ENCODE results near the gene FRS2.
A peak's percentile ranks its signal among the peaks of the same experiment; 100 is the strongest.

FRS2 gene

GRCh38 chr12:69514111-69514510 lies 43.9 kb downstream of the FRS2 start:
- Histone ChIP-seq H3K27ac (ENCODE audit: low read depth, low read length) (no peak overlapping the region), H3K36me3 (ENCODE audit: control insufficient read depth, insufficient read depth, low read length) (no peaks in the 10 kb centered on the region), H3K27me3 (ENCODE audit: control insufficient read depth, insufficient read depth, low read length) (no peaks in the 10 kb centered on the region), H3K4me3 (ENCODE audit: low read depth, low read length) (no peak overlapping the region), H3K4me1 (ENCODE audit: control insufficient read depth, insufficient read depth, low read length) (peaks cover 33% of the 10 kb centered on the region), H3K9ac (ENCODE audit: low read length) (no peak overlapping the region), H3K9me3 (ENCODE audit: control insufficient read depth, insufficient read depth, low read depth, low read length) (no peaks in the 10 kb centered on the region)

GRCh38 chr12:69514845-69515244 lies 44.7 kb downstream of the FRS2 start:
- H3K9ac ChIP-seq (ENCODE audit: low read length): no peak overlapping the region
- H3K27me3 ChIP-seq (ENCODE audit: control insufficient read depth, insufficient read depth, low read length): no peaks in the 10 kb centered on the region
- no peaks in the 10 kb centered on the region for H3K36me3 ChIP-seq (ENCODE audit: control insufficient read depth, insufficient read depth, low read length)
- no peak overlapping the region for H3K4me3 ChIP-seq (ENCODE audit: low read depth, low read length)
- H3K27ac ChIP-seq (ENCODE audit: low read depth, low read length): no peak overlapping the region
- peaks cover 4% of the 10 kb centered on the region; the same call in 1 of the 2 replicates for H3K9me3 ChIP-seq (ENCODE audit: control insufficient read depth, insufficient read depth, low read depth, low read length)
- H3K4me1 ChIP-seq (ENCODE audit: control insufficient read depth, insufficient read depth, low read length): peaks cover 26% of the 10 kb centered on the region

- Histone ChIP-seq H3K4me1 (ENCODE audit: control insufficient read depth, insufficient read depth, low read length) (peaks cover 24% of the 10 kb centered on the region), H3K27me3 (ENCODE audit: control insufficient read depth, insufficient read depth, low read length) (no peaks in the 10 kb centered on the region), H3K27ac (ENCODE audit: low read depth, low read length) (no peak overlapping the region), H3K9me3 (ENCODE audit: control insufficient read depth, insufficient read depth, low read depth, low read length) (peaks cover 9% of the 10 kb centered on the region; the same call in 1 of the 2 replicates), H3K9ac (ENCODE audit: low read length) (no peak overlapping the region), H3K36me3 (ENCODE audit: control insufficient read depth, insufficient read depth, low read length) (no peaks in the 10 kb centered on the region), H3K4me3 (ENCODE audit: low read depth, low read length) (no peak overlapping the region)
Observed at GRCh38 chr12:69515394-69515930, 45.3 kb downstream of the FRS2 start.

GRCh38 chr12:69516950-69517349 lies 46.8 kb downstream of the FRS2 start:
- Histone ChIP-seq H3K9ac (ENCODE audit: low read length) (no peak overlapping the region), H3K9me3 (ENCODE audit: control insufficient read depth, insufficient read depth, low read depth, low read length) (peaks cover 12% of the 10 kb centered on the region; the same call in 1 of the 2 replicates), H3K4me3 (ENCODE audit: low read depth, low read length) (no peak overlapping the region), H3K27me3 (ENCODE audit: control insufficient read depth, insufficient read depth, low read length) (no peaks in the 10 kb centered on the region), H3K27ac (ENCODE audit: low read depth, low read length) (no peak overlapping the region), H3K4me1 (ENCODE audit: control insufficient read depth, insufficient read depth, low read length) (peaks cover 14% of the 10 kb centered on the region), H3K36me3 (ENCODE audit: control insufficient read depth, insufficient read depth, low read length) (no peaks in the 10 kb centered on the region)

GRCh38 chr12:69517406-69517805 lies 47.2 kb downstream of the FRS2 start:
- H3K9me3 ChIP-seq (ENCODE audit: control insufficient read depth, insufficient read depth, low read depth, low read length): peaks cover 12% of the 10 kb centered on the region; the same call in 1 of the 2 replicates
- no peak overlapping the region for H3K9ac ChIP-seq (ENCODE audit: low read length)
- H3K27ac ChIP-seq (ENCODE audit: low read depth, low read length): no peak overlapping the region
- no peaks in the 10 kb centered on the region for H3K27me3 ChIP-seq (ENCODE audit: control insufficient read depth, insufficient read depth, low read length)
- no peak overlapping the region for H3K4me3 ChIP-seq (ENCODE audit: low read depth, low read length)
- peaks cover 12% of the 10 kb centered on the region for H3K4me1 ChIP-seq (ENCODE audit: control insufficient read depth, insufficient read depth, low read length)
- H3K36me3 ChIP-seq (ENCODE audit: control insufficient read depth, insufficient read depth, low read length): no peaks in the 10 kb centered on the region

GRCh38 chr12:69519871-69520270 lies 49.7 kb downstream of the FRS2 start:
- H3K36me3 ChIP-seq (ENCODE audit: control insufficient read depth, insufficient read depth, low read length): no peaks in the 10 kb centered on the region
- H3K9me3 ChIP-seq (ENCODE audit: control insufficient read depth, insufficient read depth, low read depth, low read length): peaks cover 16% of the 10 kb centered on the region; the same call in 1 of the 2 replicates
- no peak overlapping the region for H3K9ac ChIP-seq (ENCODE audit: low read length)
- no peak overlapping the region for H3K27ac ChIP-seq (ENCODE audit: low read depth, low read length)
- no peak overlapping the region for H3K4me3 ChIP-seq (ENCODE audit: low read depth, low read length)
- no peaks in the 10 kb centered on the region for H3K27me3 ChIP-seq (ENCODE audit: control insufficient read depth, insufficient read depth, low read length)
- peaks cover 6% of the 10 kb centered on the region for H3K4me1 ChIP-seq (ENCODE audit: control insufficient read depth, insufficient read depth, low read length)

GRCh38 chr12:69523433-69524330 lies 53.5 kb downstream of the FRS2 start:
- H3K27me3 ChIP-seq (ENCODE audit: control insufficient read depth, insufficient read depth, low read length): no peaks in the 10 kb centered on the region
- no peak overlapping the region for H3K27ac ChIP-seq (ENCODE audit: low read depth, low read length)
- no peak overlapping the region for H3K9ac ChIP-seq (ENCODE audit: low read length)
- H3K4me3 ChIP-seq (ENCODE audit: low read depth, low read length): no peak overlapping the region
- peaks cover 16% of the 10 kb centered on the region; the same call in 1 of the 2 replicates for H3K9me3 ChIP-seq (ENCODE audit: control insufficient read depth, insufficient read depth, low read depth, low read length)
- no peaks in the 10 kb centered on the region; the same call in 1 of the 2 replicates for H3K4me1 ChIP-seq (ENCODE audit: control insufficient read depth, insufficient read depth, low read length)
- H3K36me3 ChIP-seq (ENCODE audit: control insufficient read depth, insufficient read depth, low read length): no peaks in the 10 kb centered on the region

- Histone ChIP-seq H3K4me3 (ENCODE audit: low read depth, low read length) (no peak overlapping the region), H3K36me3 (ENCODE audit: control insufficient read depth, insufficient read depth, low read length) (no peaks in the 10 kb centered on the region), H3K4me1 (ENCODE audit: control insufficient read depth, insufficient read depth, low read length) (no peaks in the 10 kb centered on the region; the same call in 1 of the 2 replicates), H3K9ac (ENCODE audit: low read length) (no peak overlapping the region), H3K9me3 (ENCODE audit: control insufficient read depth, insufficient read depth, low read depth, low read length) (peaks cover 16% of the 10 kb centered on the region; the same call in 1 of the 2 replicates), H3K27ac (ENCODE audit: low read depth, low read length) (no peak overlapping the region), H3K27me3 (ENCODE audit: control insufficient read depth, insufficient read depth, low read length) (no peaks in the 10 kb centered on the region)
Observed at GRCh38 chr12:69524331-69524630, 54.1 kb downstream of the FRS2 start.

GRCh38 chr12:69524755-69525469 lies 54.7 kb downstream of the FRS2 start:
- H3K9ac ChIP-seq (ENCODE audit: low read length): no peak overlapping the region
- no peaks in the 10 kb centered on the region for H3K36me3 ChIP-seq (ENCODE audit: control insufficient read depth, insufficient read depth, low read length)
- no peaks in the 10 kb centered on the region for H3K27me3 ChIP-seq (ENCODE audit: control insufficient read depth, insufficient read depth, low read length)
- no peaks in the 10 kb centered on the region; the same call in 1 of the 2 replicates for H3K4me1 ChIP-seq (ENCODE audit: control insufficient read depth, insufficient read depth, low read length)
- no peak overlapping the region for H3K4me3 ChIP-seq (ENCODE audit: low read depth, low read length)
- H3K27ac ChIP-seq (ENCODE audit: low read depth, low read length): no peak overlapping the region
- peaks cover 12% of the 10 kb centered on the region; the same call in 1 of the 2 replicates for H3K9me3 ChIP-seq (ENCODE audit: control insufficient read depth, insufficient read depth, low read depth, low read length)

GRCh38 chr12:69527506-69528272 lies 57.5 kb downstream of the FRS2 start:
- no peaks in the 10 kb centered on the region; the same call in 1 of the 2 replicates for H3K4me1 ChIP-seq (ENCODE audit: control insufficient read depth, insufficient read depth, low read length)
- H3K27me3 ChIP-seq (ENCODE audit: control insufficient read depth, insufficient read depth, low read length): no peaks in the 10 kb centered on the region
- H3K4me3 ChIP-seq (ENCODE audit: low read depth, low read length): no peak overlapping the region
- H3K9ac ChIP-seq (ENCODE audit: low read length): no peak overlapping the region
- 0 out of 2 replicates have a peak overlapping the region, but pooled peaks have one; percentile 14 for H3K27ac ChIP-seq (ENCODE audit: low read depth, low read length)
- 0 out of 2 replicates have a peak, but pooled peaks cover under 1% of the 10 kb centered on the region for H3K9me3 ChIP-seq (ENCODE audit: control insufficient read depth, insufficient read depth, low read depth, low read length)
- no peaks in the 10 kb centered on the region for H3K36me3 ChIP-seq (ENCODE audit: control insufficient read depth, insufficient read depth, low read length)

Measured in HUES6 (cell line).